ENCODE measurements around the gene ZXDC.

Gene ZXDC

GRCh38 chr3:126456766-126457388 lies 18.8 kb downstream of the ZXDC start:
- in situ Hi-C loops (cut with MboI; ENCODE audit: low sequenced_read_pairs) = no loop called here

GRCh38 chr3:126456211-126456610 lies 19.5 kb downstream of the ZXDC start:
- in situ Hi-C loops (cut with MboI; ENCODE audit: low sequenced_read_pairs) = no loop called here

GRCh38 chr3:126454437-126455198 lies 21.1 kb downstream of the ZXDC start:
- in situ Hi-C loops (cut with MboI; ENCODE audit: low sequenced_read_pairs) = no loop called here

GRCh38 chr3:126454025-126454424 lies 21.7 kb downstream of the ZXDC start:
- in situ Hi-C loops (cut with MboI; ENCODE audit: low sequenced_read_pairs) = no loop called here

- in situ Hi-C loops (cut with MboI; ENCODE audit: low sequenced_read_pairs) = no loop called here
These were observed 23.5 kb downstream of the ZXDC start for GRCh38 chr3:126452213-126452612.

GRCh38 chr3:126451511-126451910 lies 24.2 kb downstream of the ZXDC start:
- in situ Hi-C loops (cut with MboI; ENCODE audit: low sequenced_read_pairs) = no loop called here

- in situ Hi-C loops (cut with MboI; ENCODE audit: low sequenced_read_pairs) = no loop called here
These were observed 24.9 kb downstream of the ZXDC start for GRCh38 chr3:126450744-126451143.

GRCh38 chr3:126450219-126450618 lies 25.5 kb downstream of the ZXDC start:
- in situ Hi-C loops (cut with MboI; ENCODE audit: low sequenced_read_pairs) = no loop called here

- in situ Hi-C loops (cut with MboI; ENCODE audit: low sequenced_read_pairs) = no loop called here
These were observed 26.1 kb downstream of the ZXDC start for GRCh38 chr3:126449621-126450051.

GRCh38 chr3:126448893-126449180 lies 26.9 kb downstream of the ZXDC start:
- in situ Hi-C loops (cut with MboI; ENCODE audit: low sequenced_read_pairs) = no loop called here

- in situ Hi-C loops (cut with MboI; ENCODE audit: low sequenced_read_pairs) = no loop called here
These were observed 27.4 kb downstream of the ZXDC start for GRCh38 chr3:126448136-126448892.

GRCh38 chr3:126447456-126448106 lies 28.1 kb downstream of the ZXDC start:
- in situ Hi-C loops (cut with MboI; ENCODE audit: low sequenced_read_pairs) = no loop called here

- in situ Hi-C loops (cut with MboI; ENCODE audit: low sequenced_read_pairs) = no loop called here
These were observed 28.9 kb downstream of the ZXDC start for GRCh38 chr3:126446791-126447190.

GRCh38 chr3:126446301-126446700 lies 29.4 kb downstream of the ZXDC start:
- in situ Hi-C loops (cut with MboI; ENCODE audit: low sequenced_read_pairs) = no loop called here

GRCh38 chr3:126445506-126445905 lies 30.2 kb downstream of the ZXDC start:
- in situ Hi-C loops (cut with MboI; ENCODE audit: low sequenced_read_pairs) = no loop called here

- in situ Hi-C loops (cut with MboI; ENCODE audit: low sequenced_read_pairs) = no loop called here
These were observed 32.8 kb downstream of the ZXDC start for GRCh38 chr3:126442856-126443242.

GRCh38 chr3:126442094-126442855 lies 33.4 kb downstream of the ZXDC start:
- in situ Hi-C loops (cut with MboI; ENCODE audit: low sequenced_read_pairs) = no loop called here

- in situ Hi-C loops (cut with MboI; ENCODE audit: low sequenced_read_pairs) = no loop called here
These were observed 34.3 kb downstream of the ZXDC start for GRCh38 chr3:126441256-126441880.

GRCh38 chr3:126440709-126440995 lies 35.0 kb downstream of the ZXDC start:
- in situ Hi-C loops (cut with MboI; ENCODE audit: low sequenced_read_pairs) = no loop called here

- in situ Hi-C loops (cut with MboI; ENCODE audit: low sequenced_read_pairs) = no loop called here
These were observed 35.6 kb downstream of the ZXDC start for GRCh38 chr3:126439968-126440708.

Measured in hTERT RPE-1 (cell line).